Prostate gland (tissue), 2 donors: ENCODE results near the gene LTBP2.

Experiments used
- CTCF ChIP-seq, 4 experiments: fragments of 200-600 bp in 2 of 4; fragments of 450-650 bp in 2 of 4; sonication (generic) in 2 of 4; IDR thresholded peaks; 1 replicate in 3 of 4; 2 replicates in 1 of 4; pipeline ENCODE4 v1.5.1; 2016 to 2019; ENCODE audit warnings: antibody characterized with exemption in 4 of 4, mild to moderate bottlenecking in 2 of 4, moderate library complexity in 2 of 4
- POLR2A ChIP-seq: fragments of 450-650 bp; IDR thresholded peaks from one replicate; pipeline ENCODE4 v1.6.1; 2016; ENCODE audit warnings: antibody characterized with exemption, mild to moderate bottlenecking

- TF ChIP-seq POLR2A (no peak), CTCF (IDR thresholded peaks at IDR 0.05) (no peak)
These were observed 5.3 kb downstream of the LTBP2 start for GRCh38 chr14:74606727-74607126.
